Daoy (cell line): Measurements from ENCODE around the gene FOXP2. TPM values are rescaled to one million over a fixed set of nuclear protein-coding genes. Genes with fewer than 3 reads are reported as not detected.
A peak's percentile ranks its signal among the peaks of the same experiment; 100 is the strongest.

ENCODE experiments used
- DNase-seq: peaks from one replicate; pipeline ENCODE4 v3.0.0-alpha.2; 2015; ENCODE audit warnings: low read depth
- total RNA-seq: library from RNA; depleted of rRNA; stranded (reverse); fragments of >200 nt; shearing (Covaris generic); gene quantifications from 2 replicates; pipeline ENCODE4 v1.2.3, GENCODE V29; 2014

Gene FOXP2
- total RNA-seq, 1 experiment from 2014 or later: 1.7 TPM

- DNase-seq: peak; percentile 37
These were observed 301.3 kb downstream of the FOXP2 start for GRCh38 chr7:114715907-114716306.

- no peak for DNase-seq
These were observed 304.2 kb downstream of the FOXP2 start for GRCh38 chr7:114718861-114719260.

- DNase-seq: no peak
These were observed 306.1 kb downstream of the FOXP2 start for GRCh38 chr7:114720725-114721124.

GRCh38 chr7:114722562-114722961 is 307.9 kb downstream of the FOXP2 start:
- DNase-seq: no peak

- DNase-seq: no peak
These were observed 308.7 kb downstream of the FOXP2 start for GRCh38 chr7:114723308-114723707.

GRCh38 chr7:114740095-114740494 is 325.5 kb downstream of the FOXP2 start:
- DNase-seq: no peak

- DNase-seq: no peak
These were observed 326.3 kb downstream of the FOXP2 start for GRCh38 chr7:114740941-114741340.

- no peak for DNase-seq
These were observed 327.3 kb downstream of the FOXP2 start for GRCh38 chr7:114741911-114742310.
